ENCODE data around the gene RTP5.

Gene RTP5

DNA sequence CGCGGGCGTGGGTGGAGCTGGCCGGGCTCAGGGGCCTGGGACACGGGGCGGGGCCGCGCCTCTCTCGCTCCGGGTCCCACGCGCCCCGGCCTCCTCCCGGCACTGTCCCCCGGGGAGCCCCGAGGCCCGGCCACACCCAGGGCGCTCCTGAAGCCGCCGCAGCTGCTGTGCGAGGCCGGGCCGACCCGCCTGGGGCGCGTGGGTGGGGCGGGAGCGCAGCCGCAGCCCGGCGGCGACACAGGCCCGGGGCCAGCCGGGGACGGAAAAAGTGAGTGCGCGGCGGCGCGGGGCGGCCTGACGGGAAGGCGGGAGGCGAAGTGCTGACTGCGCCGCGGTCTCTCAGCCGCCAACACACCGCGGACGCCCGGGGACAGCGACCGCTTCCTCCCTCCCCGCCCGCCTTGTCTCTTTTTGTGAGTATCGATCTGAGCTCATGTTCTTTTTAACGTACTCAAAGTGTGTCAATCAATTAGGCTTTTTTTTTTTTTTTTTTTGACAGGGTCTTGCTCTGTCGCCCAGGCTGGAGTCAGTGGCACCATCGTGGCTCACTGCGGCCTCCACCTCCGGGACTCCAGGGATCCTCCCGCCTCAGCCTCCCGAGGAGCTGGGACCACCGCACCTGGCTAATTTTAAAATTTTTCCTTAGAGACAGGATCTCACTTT lies 25.3 kb upstream of the RTP5 start:
- DNase-seq: peak; percentile 85

DNA sequence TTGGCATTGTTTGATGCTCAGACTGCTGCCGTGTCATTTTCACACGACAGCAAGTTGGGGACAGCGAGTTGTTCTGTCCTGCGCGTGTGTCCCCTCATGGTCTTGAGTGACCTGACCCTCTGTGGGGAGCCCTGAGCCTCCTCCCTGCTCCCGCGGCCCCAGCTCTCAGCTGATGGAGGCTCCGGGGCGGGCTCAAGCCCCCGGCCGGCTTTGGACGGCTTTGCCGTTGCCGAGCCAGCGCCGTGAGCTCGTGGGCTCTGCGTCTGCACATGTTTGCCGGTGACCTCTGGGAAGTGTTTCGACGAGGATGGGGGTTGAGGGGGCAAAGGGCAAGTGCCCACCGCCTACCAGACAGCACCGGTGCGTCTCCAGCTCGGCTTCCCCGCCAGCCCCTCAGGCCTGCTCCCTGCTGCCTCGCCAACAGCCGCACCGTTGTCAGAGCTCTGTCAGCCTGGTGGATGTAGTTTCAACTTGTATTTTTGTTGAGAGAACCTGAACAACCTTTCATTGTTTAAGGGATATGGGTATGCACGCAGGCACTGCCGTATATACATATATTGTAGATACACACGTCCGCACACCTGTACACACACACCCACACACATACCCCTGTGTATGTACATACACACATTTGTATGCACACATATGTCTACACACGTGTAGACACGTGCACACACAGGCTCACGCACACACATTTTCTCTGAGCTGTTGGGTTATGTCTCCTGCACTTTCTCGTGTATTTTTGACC lies 24.5 kb upstream of the RTP5 start:
- DNase-seq: no peak

DNA sequence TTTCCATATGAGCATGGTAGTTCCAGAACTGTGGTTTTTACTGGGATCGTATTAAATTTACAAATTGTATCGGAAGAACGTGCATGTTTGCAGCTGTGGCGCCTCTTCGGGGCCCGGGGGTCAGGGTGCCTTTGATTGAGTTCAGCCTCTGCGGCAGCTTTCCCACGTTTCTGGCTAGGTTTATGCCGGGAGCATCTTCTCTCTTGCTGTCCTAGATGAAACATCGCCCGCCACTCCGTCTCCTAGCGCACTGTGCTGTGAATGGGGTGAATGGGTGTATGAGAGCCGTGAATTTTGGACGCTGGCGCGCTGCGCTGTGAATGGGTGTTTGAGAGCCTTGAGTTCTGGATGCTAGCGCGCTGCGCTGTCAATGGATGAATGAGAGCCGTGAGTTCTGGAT lies 23.1 kb upstream of the RTP5 start:
- DNase-seq: no peak

DNA sequence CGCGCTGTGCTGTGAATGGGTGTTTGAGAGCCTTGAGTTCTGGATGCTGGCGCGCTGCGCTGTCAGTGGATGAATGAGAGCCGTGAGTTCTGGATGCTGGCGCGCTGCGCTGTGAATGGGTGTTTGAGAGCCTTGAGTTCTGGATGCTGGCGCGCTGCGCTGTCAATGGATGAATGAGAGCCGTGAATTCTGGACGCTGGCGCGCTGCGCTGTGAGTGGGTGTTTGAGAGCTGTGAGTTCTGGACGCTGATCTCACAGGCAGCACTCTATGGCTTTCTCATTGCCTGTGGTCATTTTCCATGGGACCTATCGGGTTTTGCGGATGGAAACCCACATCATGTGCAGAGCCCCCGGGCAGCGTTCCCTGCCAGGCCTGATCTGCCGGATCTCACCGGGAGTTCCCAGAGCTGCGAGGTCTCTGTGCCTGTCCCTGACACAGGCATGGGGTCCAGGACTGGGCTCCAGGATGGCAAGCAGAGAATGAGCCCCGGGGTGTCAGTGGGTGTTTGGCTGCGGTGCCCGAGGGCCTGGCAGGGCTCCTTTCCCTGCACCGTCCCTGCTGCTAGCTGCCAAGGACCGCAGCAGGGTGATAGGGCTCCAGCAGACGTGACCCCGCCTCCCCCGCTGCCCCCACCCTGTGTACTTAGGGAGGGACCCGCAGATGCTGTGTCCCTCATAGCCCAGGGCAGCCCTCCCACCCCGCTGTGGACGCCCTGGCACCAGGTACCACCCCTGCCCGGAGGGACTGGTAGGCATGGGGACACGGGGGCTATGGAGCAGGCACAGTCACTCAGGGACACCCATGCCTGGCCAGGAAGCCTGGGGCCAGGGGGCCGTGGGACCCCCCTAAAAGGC lies 20.5 kb upstream of the RTP5 start:
- DNase-seq: no peak

DNA sequence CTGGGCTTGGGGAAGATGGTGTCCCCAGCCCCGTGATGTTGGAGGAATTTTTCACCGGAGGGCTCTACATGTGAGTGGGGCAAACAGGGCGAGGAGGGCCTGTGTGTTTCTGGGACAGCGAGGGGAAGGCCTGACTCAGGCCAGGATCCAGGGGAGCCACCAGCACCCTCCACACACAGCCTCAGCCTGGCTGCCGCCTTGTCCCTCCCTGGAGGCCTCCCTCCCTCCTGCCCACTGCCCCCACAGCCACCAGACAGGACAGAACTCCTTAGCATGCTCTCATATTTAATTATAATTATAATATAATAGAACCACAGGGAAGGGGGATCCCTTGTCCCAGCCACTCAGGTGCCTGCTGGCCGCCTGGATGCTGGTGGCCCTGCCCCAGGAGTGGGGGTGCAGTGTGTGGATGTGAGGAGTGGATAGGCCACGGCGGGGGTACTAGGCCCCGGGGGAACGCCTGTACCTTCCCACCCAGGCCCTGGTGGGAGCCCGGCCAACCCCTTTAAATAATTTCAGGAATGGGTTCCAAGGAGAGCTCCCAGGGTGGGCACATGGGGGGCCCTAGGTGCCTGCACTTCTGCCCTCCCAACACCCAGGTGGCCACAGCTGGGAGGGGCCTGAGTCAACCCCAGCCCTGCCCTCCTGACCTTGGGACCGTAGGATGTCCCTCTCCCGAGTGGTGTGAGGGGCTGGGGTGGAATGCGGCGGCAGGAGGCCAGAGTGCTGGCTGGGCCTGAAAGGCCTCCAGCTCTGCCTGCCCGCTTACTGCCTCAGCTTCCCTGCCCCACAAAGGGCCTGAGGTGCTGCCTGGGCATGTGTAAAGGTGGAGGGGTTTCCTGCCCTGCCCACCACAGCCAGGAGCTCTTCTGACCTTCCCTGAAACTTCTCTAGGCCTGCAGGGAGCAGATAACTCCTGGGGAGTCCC lies 19.6 kb upstream of the RTP5 start:
- no peak for DNase-seq

DNA sequence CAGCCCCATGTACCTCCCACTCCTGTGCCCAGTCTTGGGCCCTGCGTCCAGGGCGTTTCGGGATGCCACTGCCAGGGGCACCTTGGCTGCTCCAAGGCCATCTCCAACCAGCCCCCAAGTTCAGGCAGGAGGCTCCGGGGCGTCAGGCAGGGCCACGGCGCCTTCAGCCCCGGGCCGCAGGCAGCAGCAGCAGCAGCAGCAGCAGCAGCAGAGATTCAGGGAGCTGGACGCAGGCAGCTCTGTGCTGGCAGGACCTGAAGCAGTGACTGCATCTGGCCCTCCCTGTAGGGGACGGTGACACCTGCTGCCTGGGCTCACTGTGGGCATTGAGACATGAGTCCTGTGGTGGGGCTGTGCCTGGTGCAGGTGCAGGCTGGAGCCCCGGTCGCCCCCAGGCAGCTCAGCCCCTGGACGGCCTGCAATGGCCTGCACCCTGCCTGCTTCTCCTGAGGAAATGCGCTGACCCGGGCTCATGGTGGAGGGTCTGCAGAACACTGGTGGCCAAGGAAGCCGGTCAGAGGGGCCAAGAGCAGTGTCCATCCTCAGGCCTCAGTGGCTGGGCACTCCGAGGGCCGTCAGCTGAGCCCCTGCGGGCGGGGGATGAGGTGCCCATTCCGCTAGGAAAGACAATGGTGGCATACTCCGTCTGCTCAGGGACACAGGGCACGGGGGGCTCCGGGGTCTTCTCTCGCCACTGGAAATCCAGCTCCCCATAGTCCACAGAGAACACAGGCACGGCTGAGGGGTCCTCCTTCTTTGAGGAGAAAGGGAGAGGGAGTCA lies 18.8 kb upstream of the RTP5 start:
- DNase-seq: no peak

DNA sequence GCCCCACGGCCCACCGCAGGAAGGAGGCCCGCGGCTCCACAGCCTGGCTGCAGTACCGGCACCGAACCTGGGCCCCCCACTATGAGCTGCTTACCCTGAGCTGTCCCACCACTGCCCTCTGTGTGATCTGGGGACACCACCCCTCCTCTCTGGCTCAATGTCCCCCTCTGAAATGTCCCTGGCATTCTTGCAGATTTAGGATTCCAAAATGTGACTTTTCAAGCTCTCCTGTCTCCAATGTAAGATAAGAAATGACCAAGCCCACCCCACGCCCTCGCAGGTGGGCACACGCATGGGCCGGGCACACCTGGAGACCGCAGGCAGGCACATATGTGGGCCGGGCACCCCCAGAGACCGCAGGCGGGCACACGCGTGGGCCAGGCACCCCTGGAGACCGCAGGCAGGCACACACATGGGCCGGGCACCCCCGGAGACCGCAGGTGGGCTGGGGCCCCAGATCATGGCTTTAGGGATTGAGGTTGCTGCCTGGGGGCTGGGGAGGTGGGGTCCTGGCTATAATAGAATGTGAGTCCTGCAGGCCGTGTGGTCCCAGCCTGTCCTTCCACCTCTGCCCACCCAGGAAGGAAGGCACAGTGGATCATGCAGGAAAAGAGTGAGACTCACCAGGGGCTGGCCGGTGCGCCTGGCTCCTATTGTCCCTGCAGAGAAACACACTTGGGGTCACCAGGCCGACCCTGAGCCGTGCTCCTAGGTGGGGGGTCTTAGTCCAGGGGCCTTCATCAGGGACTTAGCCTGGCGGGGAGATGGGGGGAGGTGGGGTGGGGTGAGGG lies 18.0 kb upstream of the RTP5 start:
- no peak for DNase-seq

DNA sequence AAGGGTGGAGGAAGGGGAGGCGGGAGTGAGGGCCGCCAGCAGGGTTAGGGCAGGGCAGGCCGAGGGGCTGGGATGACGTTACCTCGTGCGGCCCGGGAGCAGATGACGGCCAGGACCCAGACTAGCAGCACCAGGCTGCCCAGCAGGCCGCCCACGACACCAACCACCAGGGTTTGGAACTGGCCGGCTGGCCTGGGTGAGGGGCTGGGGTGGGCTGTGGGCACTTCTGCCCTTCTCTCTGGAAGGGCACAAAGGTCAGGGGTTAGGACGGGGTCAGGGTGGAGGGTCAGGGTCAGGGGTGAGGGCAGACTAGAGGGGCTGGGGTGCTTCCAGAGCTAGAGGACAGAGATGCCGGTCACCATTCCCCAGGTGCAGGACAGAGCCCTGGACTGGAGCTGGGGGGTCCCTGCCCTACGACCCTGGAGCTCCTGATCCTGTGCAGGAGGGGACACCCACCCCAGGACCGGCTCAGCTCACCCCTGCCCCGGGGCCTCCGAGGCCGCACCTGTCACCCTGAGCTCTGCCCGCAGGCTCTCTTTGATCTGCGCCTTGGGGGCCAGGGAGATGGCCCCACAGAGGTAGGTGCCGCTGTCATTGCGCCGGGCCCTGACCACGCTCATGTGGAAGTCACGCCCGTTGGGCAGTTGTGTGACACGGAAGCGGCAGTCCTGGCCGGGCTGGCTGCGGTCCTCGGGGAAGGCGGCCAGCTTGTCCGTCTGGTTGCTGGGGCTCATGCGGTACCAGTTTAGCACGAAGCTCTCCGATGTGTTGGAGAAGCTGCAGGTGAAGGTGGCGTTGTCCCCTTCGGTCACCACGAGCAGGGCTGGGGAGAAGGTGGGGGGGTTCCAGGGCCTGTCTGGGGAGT lies 17.2 kb upstream of the RTP5 start:
- no peak for DNase-seq

DNA sequence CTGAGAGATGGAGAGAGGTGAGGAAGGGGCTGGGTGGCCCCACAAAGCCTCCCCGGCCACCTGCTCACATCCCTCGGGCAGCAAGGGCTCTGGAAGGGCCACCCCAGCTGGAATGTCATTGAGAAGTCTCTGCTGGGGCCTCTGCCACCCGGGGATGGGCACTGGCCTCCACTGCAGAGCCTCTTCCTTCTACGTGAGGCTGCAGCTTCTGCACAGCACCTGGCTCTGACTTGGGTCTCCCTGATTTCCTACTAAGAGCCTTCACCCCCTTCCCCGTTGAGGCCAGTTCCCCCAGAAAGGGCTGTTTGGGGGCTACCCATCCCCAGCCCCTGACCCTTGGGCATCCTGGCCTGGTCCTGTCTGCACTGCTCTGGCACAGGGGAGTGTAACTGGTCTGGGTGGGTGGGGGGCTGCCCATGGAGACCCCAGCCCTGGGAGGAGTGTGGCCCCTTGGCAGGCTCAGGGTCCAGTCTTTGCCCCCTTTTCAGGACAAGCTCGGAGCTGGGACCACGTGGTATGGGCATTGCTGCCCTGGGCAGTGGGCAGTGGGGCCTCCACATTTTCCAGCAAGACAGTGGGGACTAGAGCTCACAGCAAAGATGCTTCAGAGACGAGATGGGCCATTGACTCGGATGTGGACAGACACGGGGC lies 16.4 kb upstream of the RTP5 start:
- no peak for DNase-seq

DNA sequence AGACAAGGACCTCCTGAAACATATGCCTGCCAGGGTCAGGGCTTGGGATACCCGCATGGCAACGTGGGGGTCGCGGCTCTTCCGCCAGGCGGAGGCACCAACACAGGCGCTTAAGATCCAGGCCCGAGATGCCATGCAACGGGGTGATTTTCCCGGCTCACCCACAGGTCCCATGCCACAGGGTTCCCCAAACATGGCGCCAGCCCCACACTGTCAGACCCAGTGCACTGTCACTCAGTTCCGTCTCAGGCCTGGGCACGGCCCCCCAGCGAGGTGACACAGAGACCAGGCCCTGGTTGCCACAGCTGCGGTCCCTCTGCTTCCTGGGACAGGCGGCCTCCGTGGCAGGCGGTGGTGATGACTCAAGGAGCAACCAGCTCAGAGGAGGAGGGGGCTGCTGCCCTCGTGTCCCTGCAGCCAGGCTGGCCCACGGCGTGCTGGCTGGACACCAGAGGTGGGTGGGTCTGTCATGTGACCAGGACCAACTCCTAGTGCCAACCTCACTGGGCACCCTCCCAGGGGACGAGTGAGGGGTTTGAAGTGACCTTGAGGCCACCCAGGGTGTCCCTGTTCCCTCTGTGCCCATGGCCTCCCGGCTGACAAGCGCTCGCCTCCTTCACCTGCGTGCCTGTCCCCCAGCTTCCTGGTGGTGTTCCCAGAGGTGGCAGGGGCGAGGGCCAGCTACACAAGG lies 15.7 kb upstream of the RTP5 start:
- DNase-seq: no peak

DNA sequence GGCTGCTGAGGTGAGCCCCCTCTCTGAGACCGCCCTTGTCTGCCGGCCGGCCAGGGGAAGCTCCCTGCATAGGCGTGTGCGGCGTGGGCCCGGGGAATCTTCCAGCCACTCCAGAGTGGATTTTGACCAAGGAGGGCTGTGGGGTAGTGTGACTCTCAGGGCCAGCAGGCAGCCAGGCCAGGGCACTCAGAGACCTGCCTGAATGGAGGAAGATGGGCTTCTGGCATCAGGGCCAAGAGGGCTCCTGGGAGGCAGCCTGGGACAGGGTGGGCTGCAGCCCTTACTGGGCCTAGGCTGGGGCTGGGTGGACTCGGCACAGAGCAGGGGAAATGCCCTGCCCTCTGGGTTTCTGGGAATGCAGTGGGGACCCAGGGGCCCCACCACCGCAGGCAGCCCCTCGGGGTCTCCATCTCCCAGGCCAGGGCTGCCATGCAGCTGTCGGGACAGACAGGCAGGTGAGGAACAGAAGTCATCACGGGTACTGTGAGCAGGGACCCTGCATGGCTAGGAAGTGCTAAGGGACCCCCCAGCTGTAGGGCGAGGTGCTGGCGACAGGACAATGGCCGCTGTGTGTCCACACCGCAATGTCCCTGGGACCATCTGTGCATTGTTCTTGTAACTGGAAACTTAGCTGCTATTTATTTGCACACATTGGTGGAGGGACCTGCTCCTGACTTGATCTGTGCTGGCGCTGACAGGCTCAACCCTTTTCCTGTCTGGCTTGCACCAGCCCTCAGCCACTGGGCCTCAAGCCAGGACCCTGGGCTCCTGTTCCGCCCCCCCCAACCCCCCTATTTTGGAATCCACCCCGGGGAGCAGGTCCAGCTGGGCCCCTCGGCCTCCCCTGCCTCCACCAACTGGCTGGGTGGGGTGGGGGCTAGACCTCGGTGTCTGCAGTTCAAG lies 14.9 kb upstream of the RTP5 start:
- no peak for DNase-seq

DNA sequence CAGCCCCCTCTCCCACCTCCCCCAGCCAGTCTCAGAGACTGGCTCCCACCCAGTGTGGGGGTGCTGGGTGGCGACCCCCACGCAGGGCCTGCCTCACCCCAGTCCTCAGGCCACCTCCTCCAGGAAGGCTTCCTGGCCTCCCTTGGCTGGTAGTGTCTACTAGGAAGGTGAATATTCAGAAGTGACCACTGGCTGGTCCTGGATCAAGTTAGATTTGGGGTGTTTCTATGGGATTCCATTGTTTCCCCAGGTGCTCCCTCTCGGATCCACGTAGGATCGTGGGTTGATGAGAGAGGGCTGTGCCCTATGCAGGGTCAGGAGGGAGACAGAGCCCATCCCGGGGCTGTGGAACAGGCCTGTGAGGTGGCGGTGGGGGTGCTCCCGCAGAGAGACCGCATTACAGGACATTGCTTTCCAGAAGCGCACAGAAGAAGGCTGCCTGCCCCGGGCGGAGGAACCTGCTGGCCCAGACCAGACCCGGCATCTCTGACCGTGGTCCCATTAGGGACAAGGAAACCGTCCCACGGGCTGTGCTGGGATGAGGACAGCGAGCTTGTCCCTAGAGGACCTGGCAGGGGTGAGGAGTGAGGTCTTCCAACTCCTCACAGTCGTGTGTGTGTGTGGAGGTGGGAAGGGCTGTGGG lies 14.2 kb upstream of the RTP5 start:
- no peak for DNase-seq

DNA sequence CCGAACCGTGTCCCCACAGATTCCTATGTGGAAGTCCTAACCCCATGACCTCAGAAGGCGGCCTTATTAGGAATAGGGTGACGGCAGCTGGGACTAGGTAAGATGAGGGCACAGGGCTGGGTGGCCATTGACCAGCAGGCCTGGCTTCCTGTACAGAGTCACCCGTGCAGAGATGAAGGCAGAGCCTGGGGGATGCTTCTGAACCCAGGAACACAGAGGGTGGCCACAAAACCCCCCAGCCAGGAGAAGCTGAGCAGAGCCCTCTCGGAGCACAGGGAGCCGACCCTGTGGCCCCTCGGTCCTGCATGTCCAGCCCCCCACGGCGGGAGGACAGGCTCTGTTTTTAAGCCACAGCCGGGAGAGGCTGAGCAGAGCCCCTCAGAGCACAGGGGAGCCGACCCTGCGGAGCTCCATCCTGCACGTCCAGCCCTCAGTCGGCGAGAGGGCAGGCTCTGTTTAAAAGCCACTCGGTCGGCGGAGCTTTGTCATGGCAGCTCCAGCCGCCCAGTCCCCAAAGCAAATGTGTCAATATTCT lies 13.6 kb upstream of the RTP5 start:
- no peak for DNase-seq

DNA sequence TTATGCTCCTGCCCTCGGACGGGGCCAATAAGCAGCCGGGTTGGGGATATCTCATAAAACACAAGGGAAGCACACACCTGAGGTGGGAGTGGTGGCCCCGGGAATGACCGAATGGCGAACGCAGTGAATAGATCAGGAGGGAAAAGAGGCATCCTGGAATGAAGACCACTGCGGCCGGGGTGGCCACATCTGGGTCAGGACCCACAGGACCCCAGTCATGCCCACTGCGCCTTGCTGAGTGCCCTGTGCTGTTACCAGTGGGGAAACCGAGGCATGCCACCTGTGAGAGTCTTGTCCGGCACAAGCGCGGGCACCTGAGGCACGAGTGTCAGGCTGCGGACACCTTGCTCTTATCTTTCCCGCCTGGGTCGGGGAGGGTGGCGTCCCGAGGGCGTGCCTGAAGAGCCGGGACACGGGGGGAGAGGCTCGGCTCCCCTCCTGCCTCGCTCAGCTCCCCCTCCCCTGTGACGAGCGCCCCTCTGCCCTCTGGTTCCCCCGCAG lies 12.4 kb upstream of the RTP5 start:
- no peak for DNase-seq

DNA sequence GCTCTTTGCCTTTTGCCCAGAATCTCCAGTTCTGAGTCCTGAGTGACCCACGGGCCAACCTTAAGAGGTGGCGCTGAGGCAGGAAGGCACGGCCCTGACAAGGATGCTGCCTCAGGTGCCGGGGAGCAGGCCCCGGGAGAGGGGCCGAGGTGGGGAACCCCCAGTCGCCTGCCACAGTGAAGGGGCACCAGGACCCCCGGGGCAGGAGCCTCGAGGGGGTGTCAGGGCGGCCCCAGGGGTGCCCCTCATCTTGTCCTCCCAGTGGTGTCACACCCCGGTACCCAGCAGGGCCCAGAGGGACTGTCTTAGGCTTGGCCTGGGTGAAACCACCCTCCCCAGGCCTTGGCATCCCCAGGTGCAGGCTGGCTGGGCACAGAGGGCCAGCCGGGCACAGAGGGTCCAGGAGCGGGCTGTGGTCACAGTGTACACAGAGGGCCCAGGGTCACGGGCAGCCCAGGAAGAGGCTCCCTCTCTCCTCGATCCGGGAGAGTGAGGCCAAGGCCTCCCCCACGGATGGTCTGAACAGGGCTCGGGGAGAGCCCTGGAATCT lies 11.9 kb upstream of the RTP5 start:
- DNase-seq: no peak

Data from stimulated activated CD4-positive, alpha-beta T cell treated with anti-CD3 and anti-CD28 coated beads, Interleukin-12 subunit alpha, Interleukin-12 subunit beta, amount 100 ng/mL, for 4 hours (primary cell).